ENCODE results near the gene BABAM2.

The BABAM2 gene

DNA sequence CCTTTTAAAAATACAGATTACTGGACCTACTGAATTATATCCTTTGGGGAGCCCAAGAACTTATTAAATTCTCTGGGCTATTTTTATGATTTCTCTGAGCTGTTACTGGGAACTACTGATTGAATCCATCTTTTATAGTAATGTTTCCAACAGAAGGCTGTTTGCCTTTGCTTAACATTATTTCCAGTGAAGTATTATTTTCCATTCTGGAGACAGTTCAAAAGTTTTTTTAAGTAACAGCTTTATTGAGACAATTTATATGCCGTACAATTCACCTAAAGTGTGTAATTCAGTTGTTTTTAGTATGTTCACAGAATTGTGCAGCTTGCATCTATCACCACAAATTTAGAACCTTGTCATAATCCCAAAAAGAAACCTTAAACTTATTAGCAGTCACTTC is 100.6 kb downstream of the BABAM2 start:
- no peak for DNase-seq
- no peaks in the 10 kb centered on the region for H3K36me3 ChIP-seq (replicated peaks; ENCODE audit: insufficient read depth, low read length)
- no peak overlapping the region for H3K4me3 ChIP-seq (ENCODE audit: low read length)
- no peaks in the 10 kb centered on the region for H3K27me3 ChIP-seq (replicated peaks; ENCODE audit: insufficient read depth, low read length)
- no peaks in the 10 kb centered on the region for H3K9me2 ChIP-seq (replicated peaks; ENCODE audit: insufficient read depth, low read length)
- H2AFZ ChIP-seq (ENCODE audit: low read length), result no peak overlapping the region
- no peaks in the 10 kb centered on the region for H3F3A ChIP-seq (ENCODE audit: insufficient read depth, low read length)
- H3K4me1 ChIP-seq (ENCODE audit: low read length), result no peaks in the 10 kb centered on the region
- no peak overlapping the region for H3K27ac ChIP-seq (ENCODE audit: low read length)
- no peak for TF ChIP-seq EZH2 (optimal IDR thresholded peaks at IDR 0.05; ENCODE audit: low read depth, low read length)
- TF ChIP-seq EZH2phosphoT487 (IDR thresholded peaks at IDR 0.05; ENCODE audit: low read length), result no peak
- TF ChIP-seq, protein P1, sequence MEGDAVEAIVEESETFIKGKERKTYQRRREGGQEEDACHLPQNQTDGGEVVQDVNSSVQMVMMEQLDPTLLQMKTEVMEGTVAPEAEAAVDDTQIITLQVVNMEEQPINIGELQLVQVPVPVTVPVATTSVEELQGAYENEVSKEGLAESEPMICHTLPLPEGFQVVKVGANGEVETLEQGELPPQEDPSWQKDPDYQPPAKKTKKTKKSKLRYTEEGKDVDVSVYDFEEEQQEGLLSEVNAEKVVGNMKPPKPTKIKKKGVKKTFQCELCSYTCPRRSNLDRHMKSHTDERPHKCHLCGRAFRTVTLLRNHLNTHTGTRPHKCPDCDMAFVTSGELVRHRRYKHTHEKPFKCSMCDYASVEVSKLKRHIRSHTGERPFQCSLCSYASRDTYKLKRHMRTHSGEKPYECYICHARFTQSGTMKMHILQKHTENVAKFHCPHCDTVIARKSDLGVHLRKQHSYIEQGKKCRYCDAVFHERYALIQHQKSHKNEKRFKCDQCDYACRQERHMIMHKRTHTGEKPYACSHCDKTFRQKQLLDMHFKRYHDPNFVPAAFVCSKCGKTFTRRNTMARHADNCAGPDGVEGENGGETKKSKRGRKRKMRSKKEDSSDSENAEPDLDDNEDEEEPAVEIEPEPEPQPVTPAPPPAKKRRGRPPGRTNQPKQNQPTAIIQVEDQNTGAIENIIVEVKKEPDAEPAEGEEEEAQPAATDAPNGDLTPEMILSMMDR (IDR thresholded peaks at IDR 0.05; ENCODE audit: low read length), result no peak
- no peaks in the 10 kb centered on the region for H3K79me2 ChIP-seq (ENCODE audit: low read length)
- no peak overlapping the region for H3K4me2 ChIP-seq (ENCODE audit: low read depth, low read length)
- no peak overlapping the region for H3K9ac ChIP-seq (ENCODE audit: low read length)
- H4K20me1 ChIP-seq (ENCODE audit: insufficient read depth, low read length), result no peaks in the 10 kb centered on the region
- H3K9me3 ChIP-seq (replicated peaks; ENCODE audit: insufficient read depth, low read length), result no peaks in the 10 kb centered on the region

DNA sequence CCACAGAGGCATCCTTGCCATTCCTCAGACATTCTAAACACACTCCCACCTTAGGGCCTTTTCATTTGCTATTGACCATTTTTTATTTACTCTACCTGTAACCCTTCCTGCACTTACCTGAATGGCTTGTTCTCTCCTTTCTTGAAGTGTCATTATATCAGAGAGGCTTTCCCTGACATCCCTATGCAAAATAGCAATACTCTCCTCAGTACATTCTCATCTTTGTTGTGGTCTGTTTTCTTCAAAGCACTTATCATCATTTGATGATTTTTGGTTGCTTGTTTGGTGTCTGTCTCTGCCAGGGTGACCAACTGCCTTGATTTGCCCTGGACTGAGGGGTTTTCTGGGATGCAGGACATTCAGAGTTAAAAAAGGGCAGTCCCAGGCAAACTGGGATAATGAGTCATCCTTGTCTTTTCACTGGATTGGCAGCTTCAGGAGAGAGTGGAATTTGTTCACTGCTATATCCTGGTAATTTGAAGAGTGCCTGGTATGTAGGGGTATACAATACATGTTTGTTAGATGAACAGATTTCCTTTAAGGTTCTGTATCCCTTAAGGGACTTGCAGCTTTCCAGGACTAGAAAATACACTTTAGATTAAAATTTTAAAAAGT is 102.4 kb downstream of the BABAM2 start:
- no peak for DNase-seq
- no peak overlapping the region for H3K4me2 ChIP-seq (ENCODE audit: low read depth, low read length)
- H3K27ac ChIP-seq (ENCODE audit: low read length), result no peak overlapping the region

DNA sequence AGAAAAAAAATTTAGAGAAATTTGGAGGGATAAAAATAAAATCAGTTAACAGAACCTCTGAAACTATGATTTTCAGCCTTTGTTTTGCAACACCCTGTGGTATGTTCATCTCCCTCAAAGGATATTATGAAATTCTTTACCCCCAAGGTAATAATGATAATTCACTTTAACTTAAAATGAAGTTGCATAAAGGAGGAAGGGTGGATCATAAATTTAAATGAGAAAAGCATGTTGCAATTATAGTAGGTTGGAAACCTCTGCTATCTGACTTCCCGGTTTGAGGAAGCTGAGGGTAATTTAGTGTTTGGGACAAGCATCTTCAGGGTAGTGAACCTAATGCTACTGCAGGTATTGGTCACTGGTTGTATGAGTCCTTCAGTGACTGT is 102.9 kb downstream of the BABAM2 start:
- H3K4me1 ChIP-seq (ENCODE audit: low read length), result no peaks in the 10 kb centered on the region
- no peaks in the 10 kb centered on the region for H3K79me2 ChIP-seq (ENCODE audit: low read length)
- H3K27me3 ChIP-seq (replicated peaks; ENCODE audit: insufficient read depth, low read length), result no peaks in the 10 kb centered on the region
- no peak for DNase-seq
- H2AFZ ChIP-seq (ENCODE audit: low read length), result no peak overlapping the region
- H3K4me3 ChIP-seq (ENCODE audit: low read length), result no peak overlapping the region
- H3K9me2 ChIP-seq (replicated peaks; ENCODE audit: insufficient read depth, low read length), result no peaks in the 10 kb centered on the region
- H3K9ac ChIP-seq (ENCODE audit: low read length), result no peak overlapping the region
- no peaks in the 10 kb centered on the region for H3K36me3 ChIP-seq (replicated peaks; ENCODE audit: insufficient read depth, low read length)
- no peaks in the 10 kb centered on the region for H3K9me3 ChIP-seq (replicated peaks; ENCODE audit: insufficient read depth, low read length)
- H4K20me1 ChIP-seq (ENCODE audit: insufficient read depth, low read length), result no peaks in the 10 kb centered on the region
- no peaks in the 10 kb centered on the region for H3F3A ChIP-seq (ENCODE audit: insufficient read depth, low read length)
- H3K4me2 ChIP-seq (ENCODE audit: low read depth, low read length), result no peak overlapping the region
- TF ChIP-seq EZH2phosphoT487 (IDR thresholded peaks at IDR 0.05; ENCODE audit: low read length) (no peak), EZH2 (optimal IDR thresholded peaks at IDR 0.05; ENCODE audit: low read depth, low read length) (no peak)
- TF ChIP-seq, protein P1 (IDR thresholded peaks at IDR 0.05; ENCODE audit: low read length), result no peak
- no peak overlapping the region for H3K27ac ChIP-seq (ENCODE audit: low read length)

More for the DNA sequence above, 102.4 kb downstream of the BABAM2 start:
- H3K4me1 ChIP-seq (ENCODE audit: low read length), result no peaks in the 10 kb centered on the region
- H3K79me2 ChIP-seq (ENCODE audit: low read length), result no peaks in the 10 kb centered on the region
- H3F3A ChIP-seq (ENCODE audit: insufficient read depth, low read length), result no peaks in the 10 kb centered on the region
- H2AFZ ChIP-seq (ENCODE audit: low read length), result no peak overlapping the region
- TF ChIP-seq EZH2 (optimal IDR thresholded peaks at IDR 0.05; ENCODE audit: low read depth, low read length) (no peak), EZH2phosphoT487 (IDR thresholded peaks at IDR 0.05; ENCODE audit: low read length) (no peak)
- TF ChIP-seq, protein P1 (IDR thresholded peaks at IDR 0.05; ENCODE audit: low read length), result no peak
- no peak overlapping the region for H3K4me3 ChIP-seq (ENCODE audit: low read length)
- no peaks in the 10 kb centered on the region for H4K20me1 ChIP-seq (ENCODE audit: insufficient read depth, low read length)
- H3K9me3 ChIP-seq (replicated peaks; ENCODE audit: insufficient read depth, low read length), result no peaks in the 10 kb centered on the region
- H3K27me3 ChIP-seq (replicated peaks; ENCODE audit: insufficient read depth, low read length), result no peaks in the 10 kb centered on the region
- no peaks in the 10 kb centered on the region for H3K9me2 ChIP-seq (replicated peaks; ENCODE audit: insufficient read depth, low read length)
- H3K36me3 ChIP-seq (replicated peaks; ENCODE audit: insufficient read depth, low read length), result no peaks in the 10 kb centered on the region
- no peak overlapping the region for H3K9ac ChIP-seq (ENCODE audit: low read length)
